HG03442 (cell line): ENCODE measurements around the gene TBX1.
"Not testable (repeated sequence)": the region's sequence is repeated elsewhere in the genome, so short reads cannot be mapped to it uniquely, and the experiment has no call there.

Experiments
- ATAC-seq: cut with Tn5 transposase; IDR thresholded peaks from one replicate; pipeline ENCODE4 v1.9.1; 2021; ENCODE audit warnings: mild to moderate bottlenecking, moderate library complexity; ENCODE audit not compliant: unreplicated experiment

TBX1 gene

GRCh38 chr22:19779685-19780268 is 19.2 kb downstream of the TBX1 start:
- ATAC-seq: no peak

- ATAC-seq: no peak
Measured at GRCh38 chr22:19782533-19782932, 22.0 kb downstream of the TBX1 start.

- no peak for ATAC-seq
Measured at GRCh38 chr22:19783586-19784383, 23.2 kb downstream of the TBX1 start.

- no peak for ATAC-seq
Measured at GRCh38 chr22:19784384-19785175, 24.0 kb downstream of the TBX1 start.

GRCh38 chr22:19785461-19786263 is 25.1 kb downstream of the TBX1 start:
- no peak for ATAC-seq

- ATAC-seq: no peak
Measured at GRCh38 chr22:19786264-19786585, 25.6 kb downstream of the TBX1 start.

- ATAC-seq: no peak
Measured at GRCh38 chr22:19786959-19787848, 26.6 kb downstream of the TBX1 start.

GRCh38 chr22:19787849-19788141 is 27.2 kb downstream of the TBX1 start:
- no peak for ATAC-seq

- ATAC-seq: no peak
Measured at GRCh38 chr22:19788661-19789225, 28.2 kb downstream of the TBX1 start.

- no peak for ATAC-seq
Measured at GRCh38 chr22:19789406-19789805, 28.8 kb downstream of the TBX1 start.

GRCh38 chr22:19789828-19790227 is 29.2 kb downstream of the TBX1 start:
- ATAC-seq: no peak

- ATAC-seq: no peak
Measured at GRCh38 chr22:19791243-19791642, 30.7 kb downstream of the TBX1 start.

GRCh38 chr22:19791894-19792293 is 31.3 kb downstream of the TBX1 start:
- no peak for ATAC-seq

GRCh38 chr22:19792383-19792896 is 31.9 kb downstream of the TBX1 start:
- ATAC-seq: not testable (repeated sequence)

- no peak for ATAC-seq
Measured at GRCh38 chr22:19793161-19793560, 32.6 kb downstream of the TBX1 start.

GRCh38 chr22:19793661-19794310 is 33.2 kb downstream of the TBX1 start:
- ATAC-seq: no peak

- no peak for ATAC-seq
Measured at GRCh38 chr22:19795617-19796008, 35.0 kb downstream of the TBX1 start.

GRCh38 chr22:19796160-19796559 is 35.6 kb downstream of the TBX1 start:
- no peak for ATAC-seq
